RWPE1 (cell line): ENCODE data around the gene OGDH.

Experiments
- CTCF ChIA-PET: fragments of 350-600 bp; sonication (Branson Sonifier 250); formaldehyde crosslinking; extraction: SDS; loops from one replicate; lab custom pipeline; 2021; lab: Yijun Ruan, JAX
- POLR2A ChIA-PET: fragments of 400-600 bp; formaldehyde crosslinking; extraction: SDS; loops from one replicate; lab custom pipeline; 2020; ENCODE audit warnings: antibody characterized with exemption; ENCODE audit not compliant: low non-redundant PET; lab: Yijun Ruan, JAX
- DNase-seq: peaks from one replicate; pipeline ENCODE4 v3.0.0; 2012; ENCODE audit warnings: low spot score
- H3K27ac ChIP-seq: fragments of 450-650 bp; 2 replicates; pipeline ENCODE4 v1.5.1; 2017
- TF ChIP-seq, protein P1 (sequence below): fragments of 450-650 bp; conservative IDR thresholded peaks from 2 replicates; pipeline ENCODE4 v1.5.1; 2017; ENCODE audit warnings: low read depth, mild to moderate bottlenecking

The OGDH gene

DNA sequence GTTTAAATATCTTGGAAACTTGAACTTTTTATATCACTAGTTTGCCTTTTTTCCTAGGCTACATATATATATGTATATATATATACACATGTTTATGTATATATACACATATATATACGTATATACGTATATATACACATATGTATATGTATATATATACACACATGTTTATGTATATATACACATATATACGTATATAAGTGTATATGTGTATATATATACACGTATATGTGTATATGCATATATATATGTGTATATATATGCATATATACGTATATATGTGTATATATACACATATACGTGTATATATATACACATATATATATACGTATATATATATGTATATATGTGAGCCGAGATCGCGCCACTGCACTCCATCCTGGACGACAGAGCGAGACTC, 10.1 kb downstream of the OGDH start:
- POLR2A ChIA-PET, result no interaction called here
- no peak overlapping the region for H3K27ac ChIP-seq
- DNase-seq, result no peak
- TF ChIP-seq, protein P1, sequence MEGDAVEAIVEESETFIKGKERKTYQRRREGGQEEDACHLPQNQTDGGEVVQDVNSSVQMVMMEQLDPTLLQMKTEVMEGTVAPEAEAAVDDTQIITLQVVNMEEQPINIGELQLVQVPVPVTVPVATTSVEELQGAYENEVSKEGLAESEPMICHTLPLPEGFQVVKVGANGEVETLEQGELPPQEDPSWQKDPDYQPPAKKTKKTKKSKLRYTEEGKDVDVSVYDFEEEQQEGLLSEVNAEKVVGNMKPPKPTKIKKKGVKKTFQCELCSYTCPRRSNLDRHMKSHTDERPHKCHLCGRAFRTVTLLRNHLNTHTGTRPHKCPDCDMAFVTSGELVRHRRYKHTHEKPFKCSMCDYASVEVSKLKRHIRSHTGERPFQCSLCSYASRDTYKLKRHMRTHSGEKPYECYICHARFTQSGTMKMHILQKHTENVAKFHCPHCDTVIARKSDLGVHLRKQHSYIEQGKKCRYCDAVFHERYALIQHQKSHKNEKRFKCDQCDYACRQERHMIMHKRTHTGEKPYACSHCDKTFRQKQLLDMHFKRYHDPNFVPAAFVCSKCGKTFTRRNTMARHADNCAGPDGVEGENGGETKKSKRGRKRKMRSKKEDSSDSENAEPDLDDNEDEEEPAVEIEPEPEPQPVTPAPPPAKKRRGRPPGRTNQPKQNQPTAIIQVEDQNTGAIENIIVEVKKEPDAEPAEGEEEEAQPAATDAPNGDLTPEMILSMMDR, result no peak
- CTCF ChIA-PET, result no interaction called here

DNA sequence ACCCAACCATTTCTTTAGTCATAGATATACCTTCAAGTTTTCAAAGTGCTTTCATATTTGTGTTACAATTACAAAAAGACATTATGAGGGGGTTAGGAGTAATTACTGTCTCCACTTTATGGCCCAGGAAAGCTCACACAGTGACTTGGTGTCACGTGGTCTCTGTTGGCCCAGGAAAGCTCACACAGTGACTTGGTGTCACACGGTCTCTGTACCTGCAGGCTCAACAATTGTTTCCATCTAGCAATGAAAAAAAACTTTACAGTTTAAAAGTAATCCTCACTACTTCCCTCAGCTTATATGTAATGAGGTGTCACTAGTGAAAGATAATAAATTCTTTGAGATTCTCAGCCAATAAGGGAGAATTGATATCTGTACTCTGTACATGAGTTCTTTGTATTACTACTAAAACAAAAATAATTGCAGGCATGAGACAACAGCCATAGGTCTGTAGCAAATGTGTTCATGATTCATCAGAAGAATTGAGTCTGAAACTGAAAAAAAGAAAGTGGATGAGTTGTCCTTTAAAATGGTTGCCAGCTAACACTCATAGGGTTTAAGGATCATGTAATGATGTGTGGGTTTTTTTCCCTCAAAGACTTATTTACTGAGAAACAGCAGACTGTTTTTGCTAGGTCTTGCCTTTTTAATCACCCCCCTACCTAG, 10.9 kb downstream of the OGDH start:
- ChIA-PET CTCF (no interaction called here), POLR2A (no interaction called here)
- TF ChIP-seq, protein P1, result no peak
- peak overlapping the region; percentile 44 for H3K27ac ChIP-seq
- DNase-seq, result no peak

DNA sequence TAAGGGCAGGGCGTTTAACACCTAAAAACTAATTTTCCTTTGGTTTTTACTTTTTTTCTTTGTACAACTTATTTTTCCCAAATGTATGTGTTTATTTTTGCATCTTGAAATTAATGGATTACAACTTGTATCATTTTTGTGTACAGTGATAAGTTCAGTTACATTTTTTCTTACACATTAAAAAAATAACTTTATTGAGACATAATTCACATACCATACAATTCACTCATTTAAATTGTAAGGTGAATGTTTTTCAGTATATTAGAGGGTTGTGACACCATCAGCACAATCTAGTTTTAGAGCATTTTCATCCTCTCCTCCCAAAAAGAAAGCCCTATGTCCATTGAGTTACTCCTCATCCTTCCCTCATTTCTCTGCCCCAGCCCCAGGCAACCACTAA, 11.6 kb downstream of the OGDH start:
- H3K27ac ChIP-seq, result no peak overlapping the region
- no peak for DNase-seq
- POLR2A ChIA-PET, result no interaction called here
- CTCF ChIA-PET, result no interaction called here
- TF ChIP-seq, protein P1, result no peak

DNA sequence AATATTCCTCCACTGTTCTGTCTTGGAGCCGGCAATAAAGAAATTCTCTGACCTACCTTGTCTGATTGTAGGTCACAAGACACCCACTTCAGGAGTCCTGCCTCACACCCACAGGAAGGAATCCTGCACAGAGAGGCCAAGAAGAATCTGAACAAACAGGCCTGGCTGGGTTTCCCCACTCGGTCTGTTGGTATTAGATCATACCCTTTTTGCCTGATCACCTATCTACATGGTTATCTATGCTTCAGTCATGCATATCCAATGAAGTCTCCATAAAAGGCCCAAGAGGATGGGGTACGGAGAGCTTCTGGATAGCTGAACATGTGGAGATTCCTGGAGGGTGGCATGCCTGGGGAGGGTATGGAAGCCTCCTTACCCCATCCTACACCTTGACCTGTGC, 12.3 kb downstream of the OGDH start:
- no peak overlapping the region for H3K27ac ChIP-seq
- DNase-seq, result peak; percentile 24
- POLR2A ChIA-PET, result no interaction called here
- TF ChIP-seq, protein P1, result no peak
- CTCF ChIA-PET, result interaction anchor here (0.6 kb wide), 1 partner anchor 507 kb away, joined by 6 read pairs; no protein-coding TSS in a partner anchor

DNA sequence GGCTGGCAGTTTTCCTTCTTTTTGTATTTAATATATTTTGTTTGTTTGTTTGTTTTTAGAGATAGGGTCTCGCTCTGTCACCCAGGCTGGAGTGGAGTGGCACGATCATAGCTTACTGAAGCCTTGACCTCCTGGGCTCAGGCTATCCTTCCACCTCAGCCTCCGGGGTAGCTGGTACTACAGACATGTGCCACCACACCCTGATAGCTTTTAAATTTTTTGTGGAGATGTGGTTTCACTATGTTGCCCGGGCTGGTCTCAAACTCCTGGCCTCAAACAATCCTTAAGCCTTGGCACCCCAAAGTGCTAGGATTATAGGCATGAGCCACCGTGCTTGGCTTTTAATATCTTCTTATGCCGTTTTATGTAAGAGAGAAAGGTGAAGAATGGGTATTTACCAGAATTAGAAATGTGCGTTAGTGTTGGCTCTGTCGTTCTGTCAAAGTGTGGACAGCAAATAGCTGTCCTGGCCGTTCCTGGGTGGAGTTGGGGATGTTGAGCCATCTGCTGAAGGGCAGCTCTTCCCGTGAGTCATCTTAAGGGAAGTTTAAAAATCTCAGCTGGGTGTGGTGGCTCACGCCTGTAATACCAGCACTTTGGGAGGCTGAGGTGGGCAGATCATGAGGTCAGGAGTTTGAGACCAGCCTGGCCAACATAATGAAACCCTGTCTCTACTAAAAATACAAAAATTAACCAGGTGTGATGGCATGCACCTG, 14.8 kb downstream of the OGDH start:
- TF ChIP-seq, protein P1, result no peak
- CTCF ChIA-PET, result interaction anchor here (0.6 to 1.1 kb wide), 3 partner anchors 14 to 243 kb away, joined by 3 read pairs; partner anchors contain the start of gene OGDH
- DNase-seq, result peak; percentile 39

DNA sequence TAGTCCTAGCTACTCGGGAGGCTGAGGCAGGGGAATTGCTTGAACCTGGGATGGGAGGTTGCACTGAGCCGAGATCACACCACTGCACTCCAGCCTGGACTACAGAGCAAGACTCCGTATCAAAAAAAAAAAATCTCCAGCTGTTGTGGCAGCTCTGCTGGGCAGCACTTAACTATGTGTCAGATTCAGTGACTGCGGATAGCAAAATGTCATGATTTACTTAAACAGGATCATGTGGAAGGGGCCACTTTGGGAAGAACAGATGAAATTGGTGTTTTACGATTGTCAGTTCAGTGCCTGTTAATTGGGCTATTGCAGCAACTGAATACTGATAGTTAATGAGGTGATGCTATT, 15.3 kb downstream of the OGDH start:
- no peak for DNase-seq
- H3K27ac ChIP-seq, result peak overlapping the region; percentile 59
- ChIA-PET CTCF (interaction anchor here (1.1 kb wide), 1 partner anchor 15 kb away, joined by 3 read pairs; the partner anchor contains the start of gene OGDH), POLR2A (interaction anchor here (0.7 kb wide), 1 partner anchor 15 kb away, joined by 3 read pairs; the partner anchor contains the start of gene OGDH)
- TF ChIP-seq, protein P1, result no peak

More for the DNA sequence above, 14.8 kb downstream of the OGDH start:
- peak overlapping the region; percentile 59 for H3K27ac ChIP-seq
- POLR2A ChIA-PET, result interaction anchor here (0.6 to 0.7 kb wide), 2 partner anchors 15 to 32 kb away, joined by 3 to 8 read pairs; partner anchors contain the start of gene OGDH
